ENCODE data around the gene PRAC2.

Gene PRAC2

DNA sequence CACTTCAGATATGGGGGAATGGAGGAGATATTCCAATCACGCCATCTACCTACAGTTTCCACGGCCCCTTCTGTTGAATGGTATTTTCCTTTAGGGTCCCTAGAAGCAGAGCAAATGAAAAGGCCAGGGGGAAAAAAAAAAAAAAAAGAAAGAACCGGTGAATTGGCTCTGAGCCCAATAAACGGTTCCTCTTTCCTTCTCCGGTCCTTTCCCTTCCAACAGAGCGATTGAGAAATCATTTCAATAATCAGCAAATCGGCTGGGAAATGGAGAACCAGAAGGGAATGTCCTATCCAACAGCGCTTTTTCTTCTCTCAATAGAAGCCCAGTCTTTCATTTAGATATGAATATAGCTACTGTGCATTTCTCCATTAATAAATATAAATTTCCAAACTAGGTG is 32.4 kb downstream of the PRAC2 start:
- DNase-seq = no peak

DNA sequence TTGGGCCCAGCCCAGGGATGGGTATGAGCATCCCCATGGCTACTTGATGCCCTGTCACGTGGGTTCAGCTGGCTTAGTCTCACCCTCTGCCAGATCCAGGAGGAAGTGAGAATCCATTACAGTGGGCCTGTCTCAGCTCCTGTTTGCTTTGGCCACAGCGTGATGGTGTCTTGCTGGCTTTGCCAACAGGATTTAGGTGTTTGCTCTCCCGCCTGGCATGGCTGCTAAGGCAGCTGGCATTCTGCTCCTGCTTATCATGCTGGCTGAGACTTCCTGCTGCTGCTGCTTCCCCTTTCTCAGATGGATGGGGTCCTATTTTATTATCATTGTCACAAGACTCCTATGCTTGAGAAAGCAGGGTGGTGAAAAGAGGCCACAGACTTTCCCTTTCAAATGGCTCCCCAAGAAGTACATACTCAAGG is 33.9 kb downstream of the PRAC2 start:
- no peak for DNase-seq

- no peak for DNase-seq
Measured at GRCh38 chr17:48757524-48757961, 34.6 kb downstream of the PRAC2 start.

GRCh38 chr17:48759288-48759687 is 36.3 kb downstream of the PRAC2 start:
- no peak for DNase-seq

GRCh38 chr17:48760411-48760810 is 37.4 kb downstream of the PRAC2 start:
- no peak for DNase-seq

DNA sequence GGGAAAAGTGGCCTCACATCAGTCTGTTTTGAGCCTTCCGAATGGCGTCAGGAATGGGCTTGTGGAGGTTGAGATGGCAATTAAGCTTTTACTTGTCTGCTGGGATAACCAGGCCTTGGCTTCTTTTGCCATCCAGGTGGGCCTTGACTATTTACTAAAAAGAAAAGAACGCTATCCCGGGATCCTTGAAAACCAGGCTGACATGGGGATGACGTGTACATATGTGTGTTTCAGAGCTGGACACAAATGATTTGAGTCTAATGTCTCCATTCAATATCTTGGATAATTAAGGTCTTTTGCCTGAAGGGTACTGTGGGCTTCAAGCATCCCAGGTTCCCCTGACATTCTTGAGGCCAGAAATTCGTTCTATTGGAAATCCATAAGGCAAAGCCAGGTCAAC is 38.1 kb downstream of the PRAC2 start:
- DNase-seq = no peak

- DNase-seq = no peak
Measured at GRCh38 chr17:48767263-48767774, 44.3 kb downstream of the PRAC2 start.

DNA sequence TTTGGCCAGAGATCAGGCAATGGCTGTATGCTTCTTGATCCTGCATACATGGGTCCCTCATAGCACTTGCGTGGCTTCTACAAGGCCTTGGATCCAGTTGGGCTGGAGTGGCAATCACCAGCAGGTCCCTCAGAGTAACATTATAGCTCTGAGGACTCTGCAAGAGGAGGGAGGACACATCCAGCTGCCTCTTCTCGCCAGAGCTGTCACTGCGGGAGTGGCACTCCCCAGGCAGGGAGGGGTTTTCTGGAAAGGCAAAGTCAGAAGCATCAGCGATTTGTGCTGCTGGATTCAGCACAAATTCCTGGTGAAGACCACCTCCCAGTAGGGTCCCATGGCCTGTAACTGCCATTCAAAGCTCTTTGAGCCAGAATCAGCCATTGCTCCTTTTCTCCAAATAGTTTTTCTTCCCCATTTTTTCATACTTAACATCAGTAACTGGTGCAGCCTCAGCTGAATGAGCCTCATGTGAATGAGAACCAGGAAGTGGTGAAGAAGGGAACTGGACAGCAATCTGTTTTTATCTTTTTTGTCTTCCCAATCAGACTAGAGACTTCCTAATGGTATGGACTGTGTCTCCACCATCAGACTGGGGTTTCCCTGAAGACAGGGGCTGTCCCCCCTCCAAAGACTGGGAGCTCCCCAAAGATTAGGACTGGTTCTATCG is 46.2 kb downstream of the PRAC2 start:
- DNase-seq = no peak

- no peak for DNase-seq
Measured at GRCh38 chr17:48770954-48771353, 48.0 kb downstream of the PRAC2 start.

- no peak for DNase-seq
Measured at GRCh38 chr17:48773245-48773644, 50.3 kb downstream of the PRAC2 start.

All from SHP77 treated with DMSO at 0.1 percent for 48 hours (cell line).